ENCODE results near the gene RMRP.
"Not testable (repeated sequence)": the region's sequence is repeated elsewhere in the genome, so short reads cannot be mapped to it uniquely, and the experiment has no call there.

Gene RMRP

GRCh38 chr9:35651956-35652828 is 5.6 kb downstream of the RMRP start:
- no peak overlapping the region for H3K27ac ChIP-seq (ENCODE audit: low read length)
- H3K9me3 ChIP-seq (ENCODE audit: control insufficient read depth in 1 of 2, low read length in 2 of 2) = no peaks in the 10 kb centered on the region
- H3K27me3 ChIP-seq (ENCODE audit: low read depth, low read length) = no peaks in the 10 kb centered on the region
- H3K4me1 ChIP-seq (ENCODE audit: control insufficient read depth in 1 of 2, insufficient read depth in 2 of 2, low read length in 2 of 2) = peaks cover 3 to 4% of the 10 kb centered on the region in 2 donors
- H3K36me3 ChIP-seq (ENCODE audit: control insufficient read depth in 1 of 2, insufficient read depth in 2 of 2, low read length in 2 of 2) = no peaks in the 10 kb centered on the region
- H3K4me3 ChIP-seq (ENCODE audit: low read depth in 1 of 2, low read length in 2 of 2) = no peak overlapping the region

- Histone ChIP-seq H3K4me3 (ENCODE audit: low read depth in 1 of 2, low read length in 2 of 2) (no peak within 1 kb of the TSS), H3K4me1 (ENCODE audit: control insufficient read depth in 1 of 2, insufficient read depth in 2 of 2, low read length in 2 of 2) (peaks cover 5 to 10% of the 10 kb centered on the region in 2 donors), H3K27ac (ENCODE audit: low read length) (peak within 1 kb of the TSS; percentile 31)
Observed at GRCh38 chr9:35650341-35651158, 7.3 kb downstream of the RMRP start, which contains the start of gene SIT1. Gene SIT1, minus strand, starts transcription at chr9:35650931. Its CDS starts 78 bp downstream, at chr9:35650853.

GRCh38 chr9:35649431-35650340 is 8.1 kb downstream of the RMRP start:
- no peaks in the 10 kb centered on the region for H3K27me3 ChIP-seq (ENCODE audit: low read depth, low read length)
- H3K4me3 ChIP-seq (ENCODE audit: low read depth in 1 of 2, low read length in 2 of 2) = no peak overlapping the region
- H3K36me3 ChIP-seq (ENCODE audit: control insufficient read depth in 1 of 2, insufficient read depth in 2 of 2, low read length in 2 of 2) = no peaks in the 10 kb centered on the region
- H3K4me1 ChIP-seq (ENCODE audit: control insufficient read depth in 1 of 2, insufficient read depth in 2 of 2, low read length in 2 of 2) = peaks cover 5 to 10% of the 10 kb centered on the region in 2 donors
- H3K9me3 ChIP-seq (ENCODE audit: control insufficient read depth in 1 of 2, low read length in 2 of 2) = no peaks in the 10 kb centered on the region
- H3K27ac ChIP-seq (ENCODE audit: low read length) = peak overlapping the region; percentile 31

More at GRCh38 chr9:35650341-35651158, 7.3 kb downstream of the RMRP start, which contains the start of gene SIT1:
- Histone ChIP-seq H3K36me3 (ENCODE audit: control insufficient read depth in 1 of 2, insufficient read depth in 2 of 2, low read length in 2 of 2) (no peaks in the 10 kb centered on the region), H3K9me3 (ENCODE audit: control insufficient read depth in 1 of 2, low read length in 2 of 2) (no peaks in the 10 kb centered on the region), H3K27me3 (ENCODE audit: low read depth, low read length) (no peaks in the 10 kb centered on the region)

- H3K27me3 ChIP-seq (ENCODE audit: low read depth, low read length) = no peaks in the 10 kb centered on the region
- H3K4me1 ChIP-seq (ENCODE audit: control insufficient read depth in 1 of 2, insufficient read depth in 2 of 2, low read length in 2 of 2) = peaks cover 5 to 10% of the 10 kb centered on the region in 2 donors
- no peaks in the 10 kb centered on the region for H3K36me3 ChIP-seq (ENCODE audit: control insufficient read depth in 1 of 2, insufficient read depth in 2 of 2, low read length in 2 of 2)
- H3K4me3 ChIP-seq (ENCODE audit: low read depth in 1 of 2, low read length in 2 of 2) = peak overlapping the region; percentile 74 to 87
- H3K9me3 ChIP-seq (ENCODE audit: control insufficient read depth in 1 of 2, low read length in 2 of 2) = no peaks in the 10 kb centered on the region
- peak overlapping the region; percentile 96 for H3K27ac ChIP-seq (ENCODE audit: low read length)
Observed at GRCh38 chr9:35646533-35647265, 11.1 kb downstream of the RMRP start.

- Histone ChIP-seq H3K27ac (ENCODE audit: low read length) (peak overlapping the region; percentile 96), H3K4me3 (ENCODE audit: low read depth in 1 of 2, low read length in 2 of 2) (peak overlapping the region; percentile 74 to 87), H3K27me3 (ENCODE audit: low read depth, low read length) (no peaks in the 10 kb centered on the region)
Observed at GRCh38 chr9:35646153-35646532, 11.7 kb downstream of the RMRP start.

GRCh38 chr9:35645736-35646135 is 12.1 kb downstream of the RMRP start:
- not testable (repeated sequence) for H3K36me3 ChIP-seq (ENCODE audit: control insufficient read depth in 1 of 2, insufficient read depth in 2 of 2, low read length in 2 of 2); H3K9me3 ChIP-seq (ENCODE audit: control insufficient read depth in 1 of 2, low read length in 2 of 2); H3K27me3 ChIP-seq (ENCODE audit: low read depth, low read length); H3K4me1 ChIP-seq (ENCODE audit: control insufficient read depth in 1 of 2, insufficient read depth in 2 of 2, low read length in 2 of 2)
- peak overlapping the region; percentile 96 for H3K27ac ChIP-seq (ENCODE audit: low read length)
- peak overlapping the region; percentile 74 to 87 for H3K4me3 ChIP-seq (ENCODE audit: low read depth in 1 of 2, low read length in 2 of 2)

More at GRCh38 chr9:35646153-35646532, 11.7 kb downstream of the RMRP start:
- no peaks in the 10 kb centered on the region for H3K36me3 ChIP-seq (ENCODE audit: control insufficient read depth in 1 of 2, insufficient read depth in 2 of 2, low read length in 2 of 2)
- H3K4me1 ChIP-seq (ENCODE audit: control insufficient read depth in 1 of 2, insufficient read depth in 2 of 2, low read length in 2 of 2) = peaks cover 5 to 10% of the 10 kb centered on the region in 2 donors
- H3K9me3 ChIP-seq (ENCODE audit: control insufficient read depth in 1 of 2, low read length in 2 of 2) = no peaks in the 10 kb centered on the region

- Histone ChIP-seq H3K4me1 (ENCODE audit: control insufficient read depth in 1 of 2, insufficient read depth in 2 of 2, low read length in 2 of 2) (peaks cover 5 to 10% of the 10 kb centered on the region in 2 donors), H3K4me3 (ENCODE audit: low read depth in 1 of 2, low read length in 2 of 2) (no peak overlapping the region), H3K27ac (ENCODE audit: low read length) (no peak overlapping the region), H3K36me3 (ENCODE audit: control insufficient read depth in 1 of 2, insufficient read depth in 2 of 2, low read length in 2 of 2) (no peaks in the 10 kb centered on the region), H3K27me3 (ENCODE audit: low read depth, low read length) (no peaks in the 10 kb centered on the region), H3K9me3 (ENCODE audit: control insufficient read depth in 1 of 2, low read length in 2 of 2) (no peaks in the 10 kb centered on the region)
Observed at GRCh38 chr9:35643046-35643445, 14.8 kb downstream of the RMRP start.

GRCh38 chr9:35641478-35641877 is 16.3 kb downstream of the RMRP start:
- not testable (repeated sequence) for H3K4me3 ChIP-seq (ENCODE audit: low read depth in 1 of 2, low read length in 2 of 2); H3K27me3 ChIP-seq (ENCODE audit: low read depth, low read length); H3K36me3 ChIP-seq (ENCODE audit: control insufficient read depth in 1 of 2, insufficient read depth in 2 of 2, low read length in 2 of 2); H3K27ac ChIP-seq (ENCODE audit: low read length); H3K4me1 ChIP-seq (ENCODE audit: control insufficient read depth in 1 of 2, insufficient read depth in 2 of 2, low read length in 2 of 2); H3K9me3 ChIP-seq (ENCODE audit: control insufficient read depth in 1 of 2, low read length in 2 of 2)

- not testable (repeated sequence) for H3K27me3 ChIP-seq (ENCODE audit: low read depth, low read length); H3K4me3 ChIP-seq (ENCODE audit: low read depth in 1 of 2, low read length in 2 of 2); H3K9me3 ChIP-seq (ENCODE audit: control insufficient read depth in 1 of 2, low read length in 2 of 2); H3K4me1 ChIP-seq (ENCODE audit: control insufficient read depth in 1 of 2, insufficient read depth in 2 of 2, low read length in 2 of 2); H3K36me3 ChIP-seq (ENCODE audit: control insufficient read depth in 1 of 2, insufficient read depth in 2 of 2, low read length in 2 of 2); H3K27ac ChIP-seq (ENCODE audit: low read length)
Observed at GRCh38 chr9:35640431-35640830, 17.4 kb downstream of the RMRP start.

- no peaks in the 10 kb centered on the region for H3K36me3 ChIP-seq (ENCODE audit: control insufficient read depth in 1 of 2, insufficient read depth in 2 of 2, low read length in 2 of 2)
- no peaks in the 10 kb centered on the region for H3K9me3 ChIP-seq (ENCODE audit: control insufficient read depth in 1 of 2, low read length in 2 of 2)
- H3K4me1 ChIP-seq (ENCODE audit: control insufficient read depth in 1 of 2, insufficient read depth in 2 of 2, low read length in 2 of 2) = no peaks in the 10 kb centered on the region
- H3K27me3 ChIP-seq (ENCODE audit: low read depth, low read length) = no peaks in the 10 kb centered on the region
- no peak overlapping the region for H3K4me3 ChIP-seq (ENCODE audit: low read depth in 1 of 2, low read length in 2 of 2)
- no peak overlapping the region for H3K27ac ChIP-seq (ENCODE audit: low read length)
Observed at GRCh38 chr9:35639631-35640030, 18.2 kb downstream of the RMRP start.
